GM21528 (cell line): Measurements from ENCODE around the gene ADAM22.

Experiments used
- ATAC-seq: cut with Tn5 transposase; IDR thresholded peaks from one replicate; pipeline ENCODE4 v1.9.1; 2021; ENCODE audit warnings: mild to moderate bottlenecking, moderate library complexity; ENCODE audit not compliant: unreplicated experiment, low FRiP score

The ADAM22 gene

DNA sequence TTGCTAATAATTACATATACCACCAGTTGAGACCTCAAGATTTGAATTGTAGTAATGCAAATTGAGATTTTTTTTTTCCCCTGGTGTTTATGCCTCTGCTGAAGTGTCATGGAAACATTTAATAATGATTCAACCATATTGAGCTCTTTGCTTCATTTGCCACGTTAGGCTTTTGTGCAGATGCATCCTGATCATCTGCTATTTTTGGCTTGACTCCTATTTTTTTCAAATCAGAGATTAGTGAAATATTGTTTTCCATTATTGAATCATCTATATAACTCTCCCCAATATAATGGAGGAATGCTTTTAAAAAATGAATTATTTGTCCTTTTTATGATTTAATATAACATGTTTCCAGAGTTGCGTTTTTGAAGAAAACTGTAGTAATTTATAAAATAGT, 170.7 kb downstream of the ADAM22 start:
- no peak for ATAC-seq

DNA sequence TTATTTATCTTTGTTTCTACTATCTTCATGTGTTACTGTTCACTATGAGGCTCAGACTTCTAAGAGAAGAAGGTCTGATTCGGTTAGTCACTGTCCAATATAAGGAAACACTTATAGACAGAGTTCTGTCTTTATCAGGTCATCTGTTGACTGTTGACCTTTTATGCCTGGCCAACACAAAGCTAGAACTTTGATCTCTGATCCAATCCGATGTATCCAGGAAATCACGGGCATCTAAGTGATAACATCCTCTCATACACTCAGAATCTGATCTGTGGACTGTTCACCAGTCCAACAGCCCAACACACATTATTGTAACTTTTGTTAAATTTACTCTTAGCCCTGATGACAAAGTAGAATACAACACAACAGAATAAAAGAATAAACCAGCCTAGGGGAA, 171.2 kb downstream of the ADAM22 start:
- no peak for ATAC-seq

DNA sequence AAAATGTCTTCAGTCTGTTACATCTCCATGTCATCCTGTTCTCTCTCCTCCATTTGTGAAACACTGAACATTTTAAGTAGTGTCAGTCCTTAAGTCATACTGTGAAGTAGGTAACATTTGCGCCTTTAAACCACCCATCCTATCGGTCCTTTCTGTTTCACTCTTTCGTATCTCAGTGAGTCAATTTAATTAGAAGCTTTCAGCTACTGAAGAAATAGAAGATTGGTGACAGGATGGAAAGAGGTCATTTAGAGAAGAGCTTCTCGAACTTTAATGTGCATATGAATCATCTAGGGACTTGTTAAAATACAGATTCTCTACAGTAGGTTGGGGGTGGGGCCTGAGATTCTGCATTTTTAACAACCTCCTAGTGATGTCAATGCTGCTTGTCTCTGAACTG, 172.4 kb downstream of the ADAM22 start:
- ATAC-seq, result no peak

DNA sequence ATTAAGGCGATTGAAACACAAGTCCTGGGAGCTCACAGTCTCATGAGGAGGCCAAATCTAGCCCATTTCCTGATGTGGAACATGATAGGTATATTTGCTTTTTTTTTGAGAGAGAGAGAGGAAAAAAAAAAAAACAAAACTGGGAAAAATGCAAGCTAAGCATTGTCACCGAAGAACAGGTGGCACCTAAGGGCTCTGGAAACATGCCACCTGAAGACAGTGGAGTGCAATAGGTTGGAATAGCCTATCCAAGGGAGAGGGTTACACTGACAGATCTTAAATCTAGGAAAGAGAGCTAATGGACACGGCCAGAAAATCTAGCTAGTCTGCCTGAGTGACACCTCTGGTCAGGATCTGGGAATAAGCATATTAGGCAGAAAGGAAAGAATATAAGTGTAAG, 175.6 kb downstream of the ADAM22 start:
- no peak for ATAC-seq

DNA sequence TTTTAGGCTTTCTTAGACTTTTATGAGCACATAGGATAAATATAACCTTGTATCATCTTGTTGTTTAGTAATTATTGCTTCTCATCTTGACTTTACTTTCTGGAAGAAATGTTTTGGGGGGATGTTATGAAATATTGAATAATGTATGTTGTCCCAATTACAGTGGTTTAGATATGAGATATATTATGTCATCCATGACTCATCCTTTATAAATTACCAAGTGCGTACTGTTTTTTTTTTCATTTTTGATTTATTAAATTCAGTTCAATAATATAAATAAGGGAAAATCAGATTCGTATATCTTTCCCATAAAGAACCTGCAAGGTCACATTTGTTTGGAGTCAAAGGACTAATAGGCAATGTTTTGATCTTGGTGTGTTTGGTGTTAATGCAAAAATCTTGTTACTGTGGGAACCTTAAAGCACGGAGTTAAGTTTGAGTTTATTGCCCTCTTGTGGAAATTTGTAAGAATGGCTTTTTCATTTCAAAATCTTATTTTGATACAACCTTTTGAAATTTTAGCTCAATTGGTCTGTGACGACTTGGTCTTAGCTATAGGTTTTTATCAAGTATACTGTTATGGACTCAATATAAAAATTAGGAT, 177.2 kb downstream of the ADAM22 start:
- ATAC-seq, result no peak

DNA sequence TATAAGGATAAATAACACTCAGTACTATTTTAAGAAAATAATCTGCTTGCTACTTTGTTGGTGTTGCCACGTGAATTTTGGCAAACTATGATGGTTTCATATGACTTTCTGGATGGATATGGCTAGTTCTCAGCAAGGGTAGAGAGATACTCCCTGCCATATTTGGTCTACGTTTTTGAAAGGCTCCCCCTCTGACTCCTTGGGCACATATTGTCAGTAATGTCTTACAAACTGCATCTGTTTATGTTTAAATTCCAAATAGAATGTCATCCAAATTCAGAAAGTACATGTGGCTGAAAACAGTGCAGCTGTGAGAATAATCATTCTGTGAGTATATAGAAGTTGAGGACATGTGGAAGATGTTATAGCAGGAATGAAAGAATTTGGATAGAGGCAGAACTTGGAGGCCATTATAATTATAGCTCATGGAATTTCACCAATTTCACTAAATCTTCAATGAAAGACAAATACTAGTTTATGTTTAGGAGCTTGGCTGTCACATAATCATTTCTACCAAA, 178.0 kb downstream of the ADAM22 start:
- ATAC-seq, result no peak

DNA sequence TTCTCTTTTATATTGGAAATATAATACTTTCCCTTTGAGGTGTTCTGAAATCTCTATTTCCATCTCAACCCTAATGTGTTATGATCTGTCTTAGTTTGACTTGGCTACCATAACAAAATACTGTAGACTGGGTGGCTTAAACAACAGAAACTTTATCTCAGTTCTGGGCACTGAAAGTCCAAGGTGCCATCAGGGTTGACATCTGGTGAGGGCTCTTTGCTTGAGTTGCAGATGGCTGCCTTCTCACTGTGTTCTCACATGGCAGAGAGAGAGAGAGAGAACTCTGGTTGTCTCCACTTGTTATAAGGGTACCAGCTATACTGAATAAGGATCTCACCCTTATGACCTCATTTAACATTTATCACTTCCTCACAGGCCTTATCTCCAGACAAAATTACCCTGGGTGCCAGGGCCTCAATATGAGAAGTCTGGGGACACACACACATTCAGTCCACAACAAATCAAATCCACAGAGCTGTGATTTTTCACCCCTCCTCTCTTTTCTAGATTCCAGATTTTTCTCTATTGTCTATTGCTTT, 181.3 kb downstream of the ADAM22 start:
- ATAC-seq, result no peak

DNA sequence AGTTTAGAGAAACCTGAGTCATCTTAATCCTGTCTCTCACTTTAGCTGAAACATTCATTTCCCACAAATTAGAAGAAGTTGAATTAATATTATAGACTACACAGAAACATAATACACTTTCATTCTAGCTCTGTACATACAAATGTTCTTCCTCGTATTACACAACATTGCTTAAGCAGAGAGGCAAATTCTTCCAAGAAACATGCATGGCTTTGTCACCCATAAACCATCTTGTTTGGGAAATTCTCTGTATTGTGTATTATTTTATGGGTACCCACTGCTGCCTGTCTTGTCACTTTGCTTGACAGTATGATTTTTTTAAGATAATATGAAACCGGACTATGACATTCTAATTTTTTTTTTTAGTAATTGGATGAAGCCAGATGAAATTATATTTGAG, 181.8 kb downstream of the ADAM22 start:
- no peak for ATAC-seq

DNA sequence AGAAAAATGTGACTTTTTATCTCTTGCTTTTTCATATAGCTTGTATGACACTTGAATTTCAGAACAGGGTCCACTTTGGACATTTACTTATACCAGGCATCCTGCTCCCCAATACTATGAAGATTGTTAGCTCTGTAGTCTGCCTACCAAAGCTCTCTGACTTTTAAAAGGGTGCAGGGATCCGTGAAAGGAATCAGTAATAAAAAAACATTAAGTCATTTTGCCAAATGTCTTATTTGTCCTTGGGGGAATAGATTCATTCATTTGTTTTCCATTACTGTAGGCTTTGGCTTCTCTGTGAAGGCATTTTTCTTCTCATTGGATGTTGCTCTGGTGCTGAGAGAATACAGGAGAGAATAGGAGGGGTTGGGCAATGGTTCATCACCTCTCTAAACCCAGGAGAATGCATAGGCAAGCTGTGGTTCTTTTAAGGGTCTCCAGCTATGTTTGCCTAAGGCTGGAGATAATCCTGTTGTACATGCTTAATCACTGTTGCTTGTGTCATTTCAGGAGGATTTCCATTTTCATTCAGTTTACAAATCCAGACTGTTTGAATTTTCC, 182.3 kb downstream of the ADAM22 start:
- no peak for ATAC-seq

DNA sequence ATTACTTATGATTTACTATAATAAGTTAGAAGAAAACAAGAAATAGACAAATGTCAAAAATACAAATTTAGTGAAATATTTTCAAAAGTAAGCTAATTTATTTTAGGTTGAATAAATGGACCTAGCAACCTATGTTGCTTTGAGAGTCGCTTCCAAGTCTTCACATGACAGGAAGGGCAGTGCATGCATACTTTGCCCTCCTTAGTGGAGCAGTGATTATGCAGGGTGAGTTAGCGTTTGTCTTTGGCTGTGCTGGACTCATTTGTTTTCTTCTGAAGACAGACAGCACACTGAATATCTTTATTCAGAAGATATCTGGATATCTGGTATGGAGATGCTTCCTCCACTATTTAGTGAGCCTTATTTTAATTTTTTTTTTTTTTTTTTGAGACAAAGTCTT, 183.3 kb downstream of the ADAM22 start:
- ATAC-seq, result no peak

DNA sequence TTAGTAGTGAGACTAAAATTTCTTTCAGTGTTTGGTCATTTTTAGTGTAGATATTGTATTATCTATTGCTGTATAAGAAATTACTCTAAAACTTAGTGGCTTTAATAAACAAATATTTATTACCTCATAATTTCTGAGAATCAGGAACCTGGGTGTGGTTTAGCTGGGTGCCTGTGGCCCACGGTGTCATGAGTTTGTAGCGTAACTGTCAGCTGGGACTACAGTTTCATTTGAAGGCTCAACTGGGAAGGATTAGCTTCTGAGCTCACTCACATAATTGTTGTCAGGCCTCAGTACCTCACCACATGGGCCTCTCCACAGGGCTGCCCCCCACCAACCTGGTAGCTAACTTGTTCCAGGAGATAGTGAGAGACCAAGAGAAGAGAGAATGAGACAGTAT, 187.3 kb downstream of the ADAM22 start:
- ATAC-seq, result no peak

DNA sequence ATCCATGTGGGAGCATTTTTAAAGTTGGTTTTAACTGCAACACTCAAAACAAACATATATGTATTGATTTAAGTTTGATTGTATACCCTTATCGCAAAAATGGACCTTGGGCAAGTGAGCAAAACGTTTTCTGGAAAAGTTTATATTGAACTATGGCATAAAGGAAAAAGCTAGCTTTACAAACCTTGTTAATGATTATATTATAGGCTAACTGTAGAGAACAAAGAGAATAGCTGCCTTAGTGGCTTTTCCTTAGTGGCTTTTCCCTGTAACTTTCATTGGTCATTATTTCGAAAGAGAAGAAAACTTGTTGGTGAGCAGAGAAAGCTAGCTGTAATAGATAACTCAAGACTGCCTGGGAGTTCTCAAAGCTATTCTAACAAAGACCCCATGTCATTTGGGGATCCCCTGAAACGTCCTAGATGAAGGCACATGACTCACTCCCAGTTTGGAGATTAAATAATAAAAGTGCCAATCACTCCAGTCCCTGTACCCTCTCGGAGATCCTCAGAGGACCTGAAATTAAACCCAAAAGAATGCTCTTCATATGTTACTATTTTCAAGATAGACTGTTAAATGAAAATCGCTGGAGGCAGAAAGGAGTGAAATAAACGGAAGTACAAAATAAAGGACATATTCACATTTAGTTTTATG, 193.7 kb downstream of the ADAM22 start:
- no peak for ATAC-seq

DNA sequence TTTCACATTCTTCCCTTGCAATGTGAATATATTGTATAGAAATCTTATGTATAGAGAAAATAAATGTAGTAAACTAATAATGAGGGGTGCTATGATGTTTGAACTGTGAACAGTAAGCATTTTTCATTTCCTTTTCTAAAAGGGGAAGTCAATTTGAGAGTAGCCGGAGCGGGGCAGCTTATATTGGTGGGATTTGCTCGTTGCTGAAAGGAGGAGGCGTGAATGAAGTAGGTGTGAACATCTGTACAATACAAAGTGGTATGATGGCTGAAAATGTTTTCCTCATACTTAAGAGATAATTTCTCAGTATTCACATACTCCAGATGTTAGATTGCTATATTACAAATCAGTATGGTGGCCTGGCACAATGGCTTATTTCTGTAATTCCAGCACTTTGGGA, 198.7 kb downstream of the ADAM22 start:
- no peak for ATAC-seq

DNA sequence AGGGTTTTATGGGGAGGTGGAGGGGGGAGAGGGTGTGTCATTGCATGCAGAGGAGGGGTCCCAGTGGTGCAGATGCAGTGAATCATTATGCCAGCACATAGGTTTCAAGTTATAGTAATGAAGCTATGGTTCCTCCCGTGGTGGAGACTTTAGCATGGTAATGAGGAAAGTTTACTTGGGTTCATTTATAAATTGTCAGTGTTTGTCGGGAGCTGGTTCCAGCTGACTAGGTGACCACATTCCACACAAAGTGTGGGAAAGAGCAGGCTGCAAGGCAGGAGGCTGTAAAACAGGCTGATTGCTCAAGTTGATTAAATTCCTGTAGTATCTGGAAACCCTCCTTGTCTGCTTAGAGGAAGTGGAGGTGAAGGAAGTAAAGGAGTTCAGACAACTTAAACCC, 206.9 kb downstream of the ADAM22 start:
- no peak for ATAC-seq

DNA sequence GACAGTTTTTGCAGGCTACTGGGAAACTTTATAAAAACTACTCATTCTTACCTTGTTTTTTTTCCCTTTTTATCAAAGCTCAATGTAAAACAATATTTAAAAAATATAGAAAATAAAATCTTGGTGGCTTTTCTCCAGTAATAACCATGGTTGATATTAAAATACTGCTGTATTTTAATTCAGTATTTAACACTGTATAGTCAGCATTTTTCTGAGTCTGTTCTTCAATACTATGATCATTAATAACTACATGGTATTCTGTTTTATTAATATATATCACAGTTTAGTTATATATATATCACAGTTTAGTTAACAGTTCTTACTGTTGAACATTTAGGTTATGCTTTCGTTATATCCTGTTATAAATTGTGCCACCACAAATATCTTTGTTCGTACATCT, 207.4 kb downstream of the ADAM22 start:
- no peak for ATAC-seq

DNA sequence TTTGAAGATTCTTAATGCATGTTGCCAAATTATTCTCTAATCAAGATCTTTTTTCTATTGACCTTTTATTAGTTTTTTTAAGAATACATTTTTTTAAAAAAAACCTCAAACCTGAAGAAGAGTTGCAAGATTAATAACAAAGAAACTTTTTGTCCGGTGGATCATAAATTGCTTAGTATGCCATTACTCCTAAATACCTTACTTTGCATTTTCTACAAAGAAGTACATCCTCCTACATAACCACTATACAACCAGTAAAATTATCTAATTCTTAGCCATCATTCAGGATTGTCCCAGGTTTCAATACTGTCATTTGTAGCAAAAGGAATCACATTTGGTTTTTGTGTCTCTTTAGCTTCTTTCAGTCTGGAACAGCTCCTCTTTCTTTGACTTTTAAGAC, 207.9 kb downstream of the ADAM22 start:
- no peak for ATAC-seq

DNA sequence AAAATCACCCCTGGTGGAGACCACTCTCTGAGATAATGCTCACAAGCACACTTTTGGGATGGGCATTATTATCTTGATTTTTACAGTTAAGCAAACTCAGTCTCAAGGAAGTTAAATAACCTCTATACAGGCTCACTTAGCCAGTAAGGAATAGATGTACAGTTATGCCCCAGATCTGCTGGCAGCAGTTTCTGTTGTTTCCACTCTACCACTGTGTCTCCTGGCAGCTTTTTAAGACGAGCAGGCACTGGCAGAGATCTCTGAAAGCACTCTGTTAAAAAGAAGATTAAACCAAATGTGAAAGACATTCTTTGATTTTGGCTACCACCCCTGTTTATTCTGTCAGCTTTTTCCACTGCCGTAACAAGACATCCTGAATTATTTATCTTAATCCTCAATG, 212.6 kb downstream of the ADAM22 start:
- ATAC-seq, result no peak

DNA sequence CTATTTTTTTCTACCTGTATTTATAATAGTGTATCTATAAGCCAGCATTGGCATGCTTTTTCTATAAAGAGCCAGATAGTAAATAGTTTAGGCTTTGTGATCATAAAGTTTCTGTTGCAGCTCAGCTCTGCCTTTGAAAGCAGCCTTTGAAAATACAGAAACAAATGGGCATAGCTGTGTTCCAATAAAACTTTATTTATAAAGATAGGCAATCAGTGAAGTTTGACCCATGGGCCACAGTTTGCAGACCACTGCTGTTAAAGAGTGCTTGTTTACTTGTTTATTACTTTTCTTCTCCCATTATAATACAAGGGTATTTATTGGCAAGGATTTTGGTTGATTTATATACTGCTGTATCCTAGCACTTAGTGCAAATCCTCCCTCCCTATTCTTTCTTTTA, 213.3 kb downstream of the ADAM22 start:
- no peak for ATAC-seq

DNA sequence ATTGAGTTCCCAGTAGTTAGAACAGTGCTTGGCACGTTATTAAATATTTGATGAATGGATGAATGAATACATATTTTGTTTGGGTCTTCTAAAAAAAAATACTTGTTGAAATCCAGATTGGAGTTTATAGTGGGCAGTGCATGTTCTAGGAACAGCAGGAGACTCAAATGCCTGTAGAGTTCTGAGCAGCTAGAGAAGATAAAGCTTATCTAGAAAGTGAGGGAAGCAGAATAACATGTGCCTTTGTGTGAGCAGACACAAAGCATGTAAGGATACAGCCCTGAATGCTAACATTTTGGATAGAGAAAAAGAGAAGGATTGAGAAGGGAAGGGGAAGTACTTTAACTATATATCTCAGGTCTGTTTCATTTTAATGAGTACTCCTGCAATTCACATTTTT, 213.9 kb downstream of the ADAM22 start:
- no peak for ATAC-seq

DNA sequence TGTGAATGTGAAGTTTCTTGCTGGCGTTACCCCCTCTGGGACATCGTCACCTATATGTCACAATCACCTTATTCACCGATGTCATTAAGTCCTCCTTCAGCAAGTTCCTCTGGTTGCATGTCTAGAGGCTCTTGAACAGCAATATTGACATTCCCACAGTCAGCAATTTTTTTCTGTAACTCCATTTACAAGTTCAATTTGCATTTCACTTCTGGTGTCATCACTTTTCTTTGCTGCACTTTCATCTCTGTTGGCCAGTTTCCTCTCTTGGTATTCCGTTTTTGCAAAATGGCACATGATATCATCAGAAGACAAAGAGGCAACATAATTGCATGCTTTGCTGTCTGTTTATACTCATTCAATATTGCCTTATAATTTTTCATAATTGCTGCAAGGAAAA, 216.0 kb downstream of the ADAM22 start:
- ATAC-seq, result no peak

DNA sequence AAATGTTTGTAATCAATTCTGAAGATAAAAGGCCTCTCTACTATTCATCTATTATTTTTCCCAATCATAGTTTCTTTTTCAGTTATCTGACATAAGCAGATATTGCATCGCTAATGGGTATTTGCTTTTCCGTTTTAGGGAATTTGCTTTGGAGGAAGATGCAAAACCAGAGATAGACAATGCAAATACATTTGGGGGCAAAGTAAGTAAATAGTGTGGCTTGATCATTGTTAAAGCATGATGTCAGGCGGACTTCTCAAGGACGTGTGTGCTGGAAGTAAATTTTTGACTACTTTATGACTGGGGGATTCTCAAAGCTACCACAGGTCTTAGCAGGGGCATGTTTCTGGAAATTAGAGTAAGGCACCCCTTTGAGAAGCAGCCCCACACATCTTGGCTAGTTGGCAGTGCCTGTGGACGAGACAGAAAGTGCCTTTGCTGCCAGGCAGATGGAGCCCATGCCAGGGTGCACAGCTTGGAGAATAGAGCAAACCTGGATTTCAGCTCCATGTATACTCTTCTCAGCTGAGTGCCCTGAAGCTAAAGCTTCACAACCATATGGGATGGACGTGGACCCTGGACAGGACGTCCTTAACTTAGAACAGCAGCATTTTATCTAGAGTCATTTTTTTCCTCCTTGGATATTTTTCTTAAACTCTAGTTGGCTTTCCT, 217.2 kb downstream of the ADAM22 start:
- no peak for ATAC-seq
